HG03108 (cell line): ENCODE results near the gene MTR.
"Not testable (repeated sequence)": the region's sequence is repeated elsewhere in the genome, so short reads cannot be mapped to it uniquely, and the experiment has no call there.

Experiments used
- ATAC-seq: cut with Tn5 transposase; IDR thresholded peaks from one replicate; pipeline ENCODE4 v1.9.1; 2021; ENCODE audit warnings: moderate library complexity; ENCODE audit not compliant: unreplicated experiment

The MTR gene

DNA sequence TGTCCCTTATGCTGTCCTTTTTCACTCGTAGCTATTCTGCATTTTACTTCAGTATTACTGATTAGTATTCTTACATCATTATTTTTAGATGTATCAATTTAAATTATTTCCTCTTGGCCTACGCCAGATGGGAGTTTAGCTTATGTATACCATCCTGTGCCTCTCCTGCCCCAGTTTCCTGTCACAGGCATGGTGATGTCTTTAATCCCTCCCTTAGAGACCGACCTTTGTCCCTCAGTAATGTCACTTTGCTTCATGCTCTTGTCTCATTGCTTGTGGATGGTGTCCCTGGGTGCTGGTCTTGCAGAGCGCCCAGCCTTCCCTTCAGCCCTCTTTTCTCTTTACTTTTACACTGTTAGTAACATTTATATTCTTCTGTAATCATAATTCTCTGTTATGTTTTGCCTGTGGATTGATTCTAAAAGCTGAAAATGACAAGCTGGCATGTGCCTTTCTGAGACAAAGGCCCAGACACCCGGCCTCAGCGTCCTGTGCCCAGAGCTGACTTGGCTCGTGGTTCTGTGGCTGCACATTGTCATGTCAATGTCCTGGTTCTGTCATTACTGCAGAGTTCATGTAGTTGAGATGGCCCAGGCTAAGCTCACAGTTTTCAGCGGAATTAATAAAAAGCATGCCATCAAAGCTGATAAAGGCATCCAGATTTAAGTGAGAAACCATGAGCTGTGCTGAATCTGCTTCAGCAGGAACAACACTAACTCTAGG, 100.7 kb downstream of the MTR start:
- no peak for ATAC-seq

DNA sequence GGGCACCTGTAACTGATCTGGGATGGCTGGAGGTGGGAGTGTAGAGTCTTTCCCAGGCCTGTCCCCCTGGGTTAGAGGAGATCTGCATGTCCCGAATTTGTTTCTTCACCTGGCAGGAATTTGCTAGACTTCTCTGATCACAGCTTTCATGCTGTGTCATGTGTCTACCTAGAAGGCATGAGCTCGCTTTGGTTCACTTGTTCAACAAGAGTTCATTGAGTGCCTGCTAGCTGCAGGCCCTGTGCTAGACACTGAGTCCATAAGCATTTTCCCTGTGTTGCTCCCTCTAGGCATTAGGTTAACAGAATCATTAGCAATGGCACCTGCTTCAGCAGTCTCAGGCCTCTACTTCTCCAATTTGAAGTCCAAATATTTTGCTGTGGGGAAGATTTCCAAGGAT, 101.6 kb downstream of the MTR start:
- ATAC-seq, result no peak

DNA sequence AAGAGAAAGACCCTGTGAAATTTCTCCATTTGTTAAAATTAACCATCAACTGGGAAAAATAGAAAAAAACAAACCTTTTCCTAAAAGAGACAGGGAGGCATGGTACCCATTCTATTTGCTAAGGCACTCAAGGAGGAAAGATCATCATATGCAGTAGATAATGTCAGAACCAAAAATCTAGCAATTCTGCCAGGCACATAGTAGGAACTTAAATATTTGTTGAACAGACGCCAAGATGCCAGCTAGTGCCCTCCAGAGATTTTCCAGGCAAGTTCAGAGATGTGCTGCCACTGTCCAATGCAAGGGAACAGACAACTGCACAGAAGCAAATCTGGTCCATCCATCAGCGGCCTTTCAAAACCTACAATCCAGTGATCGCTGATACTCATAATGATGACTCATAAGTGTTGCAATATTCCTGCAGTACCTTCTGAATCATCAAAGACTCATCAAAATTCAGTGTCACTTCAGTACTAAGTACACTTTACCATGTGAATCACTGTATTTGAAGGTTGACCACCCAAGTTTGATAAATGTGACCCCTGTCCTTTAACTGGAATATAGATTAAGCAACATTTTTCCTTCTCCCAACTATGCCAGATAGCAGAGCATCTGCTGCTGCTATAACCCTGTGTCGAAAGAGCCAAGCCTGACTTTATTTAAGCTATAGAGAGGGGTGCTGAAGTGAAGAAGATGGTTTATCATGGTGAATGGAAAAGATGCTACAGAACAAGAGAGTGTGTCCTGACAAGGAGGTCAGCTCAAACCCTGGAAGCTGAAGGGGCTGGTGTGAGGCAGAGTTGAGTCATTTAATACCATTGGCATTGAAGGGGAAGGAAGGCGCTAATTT, 110.0 kb downstream of the MTR start:
- ATAC-seq, result no peak

DNA sequence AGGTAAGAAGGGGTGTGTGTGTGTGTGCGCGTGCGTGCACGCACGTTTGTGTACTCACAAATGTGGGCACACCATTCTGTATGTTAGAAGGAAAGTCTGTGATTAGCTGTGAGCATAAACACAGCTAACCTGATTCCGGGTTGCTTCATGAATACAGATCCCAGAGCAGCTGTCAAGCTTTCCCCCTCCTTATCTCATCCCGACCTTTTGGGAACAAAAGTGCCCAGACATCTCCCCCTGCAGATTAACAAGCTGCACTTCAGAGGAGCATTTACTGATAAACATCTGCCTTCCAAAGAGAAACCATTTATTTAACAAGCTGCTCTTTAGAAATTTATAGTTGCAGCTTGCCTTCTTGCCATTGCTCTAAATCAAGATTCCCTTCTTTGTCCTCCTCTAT, 112.1 kb downstream of the MTR start:
- no peak for ATAC-seq

DNA sequence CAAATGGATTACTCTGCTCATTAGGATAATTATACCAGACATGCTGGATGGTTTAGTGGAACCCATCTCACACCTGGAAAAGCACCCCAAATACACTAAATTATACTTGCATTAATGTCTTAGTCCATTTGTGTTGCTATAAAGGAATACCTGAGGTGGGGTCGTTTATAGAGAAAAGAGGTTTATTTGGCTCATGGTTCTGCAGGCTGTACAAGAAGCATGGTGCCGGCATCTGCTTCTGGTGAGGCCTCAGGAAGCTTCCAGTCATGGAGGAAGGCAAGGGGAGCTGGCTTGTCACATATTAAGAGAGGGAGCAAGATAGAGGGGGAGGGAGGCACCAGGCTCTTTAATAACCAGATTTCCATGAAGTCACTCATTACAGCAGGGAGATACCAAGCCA, 113.6 kb downstream of the MTR start:
- ATAC-seq, result no peak

DNA sequence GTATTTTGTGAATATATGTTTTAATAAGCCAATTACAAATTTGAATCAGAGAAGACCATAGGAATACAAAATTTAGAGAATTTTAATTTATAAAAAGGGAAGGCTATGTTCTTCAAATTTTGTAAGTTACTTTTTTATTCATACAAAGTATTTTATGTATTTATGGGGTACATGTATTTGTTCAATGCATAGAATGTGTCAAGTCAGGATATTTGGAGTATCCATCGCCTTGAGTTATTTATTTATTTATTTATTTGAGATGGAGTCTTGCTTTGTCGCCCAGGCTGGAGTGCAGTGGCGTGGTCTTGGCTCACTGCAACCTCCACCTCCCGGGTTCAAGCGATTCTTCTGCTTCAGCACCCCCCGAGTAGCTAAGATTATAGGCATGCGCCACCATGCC, 116.0 kb downstream of the MTR start:
- ATAC-seq, result not testable (repeated sequence)

DNA sequence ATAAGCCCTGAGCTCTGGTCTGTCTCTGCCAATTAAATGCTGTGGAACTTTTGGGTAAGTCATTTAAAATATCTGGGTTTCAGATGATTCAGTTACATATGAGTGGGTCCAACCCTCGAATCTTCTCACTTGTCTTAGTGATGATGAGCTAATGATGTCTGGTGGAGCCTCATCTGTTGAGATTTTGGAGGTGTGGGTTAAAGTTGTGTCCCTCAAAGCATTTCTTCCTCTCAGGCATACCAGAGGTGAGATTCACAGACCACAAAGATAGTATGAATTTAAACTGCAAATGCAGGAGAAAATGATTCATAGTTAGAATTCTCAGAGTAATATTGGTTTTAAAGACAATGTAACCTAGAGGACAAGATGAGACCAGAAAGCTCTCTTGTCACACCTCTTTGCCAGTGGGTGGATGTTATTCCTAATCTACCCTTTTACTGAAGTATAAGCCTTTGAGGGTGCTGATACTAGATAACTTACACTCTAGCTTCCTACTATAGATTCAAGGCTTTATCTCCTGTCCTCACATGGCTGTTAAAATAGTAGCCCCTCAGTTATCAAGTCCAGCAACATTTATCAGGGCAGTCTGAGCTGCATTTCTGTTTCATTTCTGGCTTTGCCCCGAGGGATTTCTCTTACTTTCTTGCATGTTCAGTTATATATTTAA, 118.4 kb downstream of the MTR start:
- ATAC-seq, result no peak

DNA sequence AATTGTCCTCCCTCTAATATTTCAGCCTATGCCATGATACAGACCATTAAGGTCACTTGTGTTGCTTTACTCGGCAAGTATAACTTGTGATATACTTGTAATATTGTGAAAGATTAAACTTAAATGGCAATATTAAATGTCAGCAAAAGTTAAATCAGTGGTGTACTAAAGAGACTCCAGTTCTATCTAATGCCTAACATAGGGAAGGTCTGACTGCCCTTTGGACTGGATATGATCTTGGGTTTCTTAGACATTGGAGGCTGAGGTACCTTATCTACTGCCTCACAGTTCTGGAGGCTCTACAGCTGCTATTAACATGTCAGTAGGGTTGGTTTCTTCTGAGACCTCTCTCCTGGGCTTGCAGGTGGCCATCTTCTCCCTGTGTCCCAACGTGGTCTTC, 119.3 kb downstream of the MTR start:
- ATAC-seq, result no peak

DNA sequence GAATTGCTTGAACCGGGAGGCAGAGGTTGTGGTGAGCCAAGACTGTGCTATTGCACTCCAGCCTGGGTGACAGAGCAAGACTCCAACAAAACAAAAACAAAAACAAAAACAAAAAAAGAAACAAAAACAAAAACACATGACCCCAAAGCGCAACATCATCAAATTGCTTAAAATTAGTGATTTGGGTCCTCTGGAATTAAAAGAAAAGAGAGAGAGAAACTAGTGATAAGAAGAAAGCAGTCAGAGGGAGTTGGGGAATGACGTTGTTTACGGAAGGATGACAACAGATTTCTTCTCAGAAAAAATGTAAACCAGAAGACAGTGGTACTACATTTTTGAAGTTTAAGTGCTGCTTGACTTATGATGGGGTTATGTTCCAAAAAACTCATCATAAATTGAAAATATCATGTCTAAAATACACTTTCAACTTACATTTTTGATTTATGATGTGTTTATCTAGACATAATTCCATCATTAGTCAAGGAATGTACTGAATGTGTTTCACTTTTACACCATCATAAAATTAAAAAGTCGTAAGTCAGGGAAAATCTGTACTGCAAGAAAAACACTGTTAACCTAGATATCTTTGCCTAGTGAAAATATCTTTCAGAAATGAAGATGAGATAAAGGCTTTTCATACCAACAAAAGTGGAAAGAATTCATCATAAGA, 121.2 kb downstream of the MTR start:
- ATAC-seq, result no peak

DNA sequence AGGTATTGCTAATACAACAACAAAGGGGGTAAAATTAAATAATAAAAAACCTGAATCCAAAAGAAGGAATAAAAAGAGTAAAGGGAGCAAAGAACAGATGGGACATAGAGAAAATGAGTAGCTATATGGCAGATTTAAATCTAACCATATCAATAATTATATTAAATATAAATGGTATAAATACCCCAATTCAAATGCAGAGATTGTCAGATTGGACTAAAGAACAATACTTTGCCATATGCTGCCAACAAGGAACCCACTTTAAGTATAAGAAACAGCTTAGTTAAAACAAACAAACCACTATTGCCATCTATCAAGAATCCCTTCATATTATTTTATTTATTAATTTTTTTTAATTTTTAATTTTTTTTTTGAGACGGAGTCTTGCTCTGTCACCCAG, 122.4 kb downstream of the MTR start:
- no peak for ATAC-seq

DNA sequence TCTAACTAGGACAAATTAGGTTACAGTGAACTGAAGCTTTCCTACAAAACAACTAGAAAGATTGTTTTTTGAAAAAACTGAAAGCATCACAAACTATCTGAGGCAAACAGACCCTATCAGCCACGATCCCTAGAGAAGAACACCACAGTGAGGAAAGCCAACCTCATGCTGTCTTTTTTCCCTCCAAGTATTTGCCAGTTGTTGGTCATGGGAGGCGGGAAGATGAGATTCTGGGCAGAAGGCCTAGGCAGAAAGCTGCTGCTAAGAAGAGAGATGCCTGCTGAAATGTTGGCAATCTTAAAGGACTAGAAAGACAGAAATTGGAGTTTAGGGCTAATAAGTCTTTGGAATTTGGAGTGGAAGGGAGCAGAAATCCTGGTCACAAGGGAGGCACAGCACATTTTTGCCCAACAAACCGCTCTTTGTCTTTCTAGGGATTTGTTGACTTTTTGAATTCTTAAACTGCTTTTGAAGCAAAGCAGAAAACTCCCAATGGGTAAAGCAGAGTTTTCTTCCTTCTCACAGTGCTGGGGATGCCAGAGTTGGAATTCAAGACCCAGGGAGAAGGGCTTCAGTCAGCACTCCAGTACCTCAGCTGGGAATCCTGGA, 125.3 kb downstream of the MTR start:
- no peak for ATAC-seq

DNA sequence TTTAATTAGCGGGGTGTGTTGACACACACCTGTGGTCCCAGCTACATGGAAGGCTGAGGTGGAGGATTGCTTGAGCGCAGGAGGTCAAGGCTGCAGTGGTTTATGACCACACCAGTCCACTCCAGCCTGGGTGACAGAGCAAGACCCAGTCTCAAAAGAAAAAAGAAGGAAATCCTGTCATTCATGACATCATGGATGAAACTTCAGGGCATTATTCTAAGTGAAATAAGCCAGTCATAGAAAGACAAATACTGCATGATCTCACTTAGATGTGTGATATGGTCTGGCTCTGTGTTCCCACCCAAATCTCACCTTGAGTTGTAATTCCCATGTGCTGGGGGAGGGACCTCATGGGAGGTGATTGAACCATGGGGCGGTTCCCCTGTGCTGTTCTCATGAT, 126.5 kb downstream of the MTR start:
- ATAC-seq, result no peak

DNA sequence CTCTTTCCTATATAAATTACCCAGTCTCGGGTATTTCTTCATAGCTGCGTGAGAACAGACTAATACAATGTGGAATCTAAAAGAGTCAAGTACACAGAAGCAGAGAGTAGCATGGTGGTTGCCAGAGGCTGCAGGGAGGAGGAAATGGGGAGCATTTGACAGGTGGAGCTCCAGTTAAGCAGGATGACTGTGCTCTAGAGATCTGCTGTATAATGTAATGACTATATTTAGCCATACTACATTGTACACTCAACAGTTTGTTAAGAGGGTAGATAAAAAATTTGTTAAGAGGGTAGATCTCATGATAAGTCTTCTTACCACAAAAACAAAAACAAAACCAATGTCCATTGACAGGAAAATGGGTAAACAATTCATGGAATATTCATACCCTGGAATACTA, 127.1 kb downstream of the MTR start:
- no peak for ATAC-seq

DNA sequence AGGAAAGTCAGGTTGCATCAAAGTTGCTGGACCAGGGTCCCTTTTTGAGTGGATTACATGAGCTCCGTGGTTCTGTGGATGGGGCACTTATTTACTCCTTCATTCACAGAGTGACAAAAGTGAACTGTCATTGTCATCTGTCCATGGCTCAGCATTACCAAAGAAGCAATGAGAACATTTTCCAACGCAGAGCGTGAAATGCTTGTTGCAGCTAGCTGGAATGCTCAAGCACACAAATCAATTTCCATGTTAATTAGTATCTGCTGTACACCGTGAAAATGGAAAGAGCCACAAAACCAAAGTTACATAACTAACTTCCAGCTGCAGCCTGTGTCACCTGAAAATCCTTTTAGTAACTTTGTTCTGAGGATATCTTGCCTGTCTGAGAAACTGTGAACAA, 130.3 kb downstream of the MTR start:
- no peak for ATAC-seq

DNA sequence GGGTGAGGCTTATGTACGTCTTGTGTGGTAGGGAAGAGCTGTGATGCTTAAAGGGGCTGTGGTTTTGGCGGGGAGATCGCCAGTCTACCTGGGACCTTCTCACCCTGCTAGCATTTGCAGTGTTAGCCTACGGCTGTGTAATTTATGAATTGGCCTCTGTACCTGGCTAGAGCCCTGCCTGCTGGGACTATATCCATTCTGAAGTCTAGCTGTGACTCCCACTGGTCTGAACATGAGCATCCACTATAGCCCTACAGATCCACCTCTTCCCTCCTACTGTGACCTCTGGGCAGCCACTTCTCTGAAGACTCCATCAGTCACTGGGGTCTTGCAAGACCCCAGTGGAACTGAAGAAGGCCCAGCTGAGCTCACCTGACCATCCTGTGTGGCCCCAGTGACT, 135.4 kb downstream of the MTR start:
- ATAC-seq, result no peak

DNA sequence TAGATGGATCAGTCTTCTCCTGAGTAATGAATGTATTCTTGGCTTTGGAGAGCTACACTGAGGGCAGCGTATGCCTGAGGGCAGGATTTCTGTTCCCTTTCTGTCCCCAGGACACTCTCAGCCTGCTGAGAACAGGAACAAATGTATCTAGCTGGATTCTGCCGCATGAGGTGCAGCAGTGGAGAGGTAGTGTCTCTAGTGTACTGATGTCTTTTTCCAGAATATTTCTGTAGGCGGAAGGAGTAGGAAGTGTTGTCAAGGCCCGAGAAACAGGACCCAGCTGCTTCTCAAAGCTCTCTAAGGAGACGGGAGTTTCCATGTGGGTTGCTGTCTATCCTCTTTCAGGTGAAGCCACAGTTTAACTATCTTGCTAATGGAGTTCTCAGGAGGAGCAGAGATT, 143.7 kb downstream of the MTR start:
- ATAC-seq, result no peak

DNA sequence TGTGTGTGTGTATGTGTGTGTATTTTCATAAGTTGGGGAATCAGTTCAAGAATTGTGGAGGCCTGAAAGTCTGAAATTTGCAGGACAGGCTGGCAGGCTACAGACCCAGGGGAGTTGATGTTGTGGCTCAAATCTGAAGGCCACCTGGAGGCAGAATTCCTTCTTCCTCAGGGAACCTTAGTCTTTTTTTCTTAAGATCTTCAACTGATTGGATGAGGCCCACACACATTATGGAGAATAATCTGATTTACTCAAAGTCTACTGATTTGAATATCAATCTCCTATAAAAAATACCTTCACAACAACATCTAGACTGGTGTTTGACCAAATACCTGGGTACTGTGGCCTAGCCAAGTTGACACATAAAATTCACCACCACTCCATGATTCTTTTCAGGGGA, 147.3 kb downstream of the MTR start:
- no peak for ATAC-seq

DNA sequence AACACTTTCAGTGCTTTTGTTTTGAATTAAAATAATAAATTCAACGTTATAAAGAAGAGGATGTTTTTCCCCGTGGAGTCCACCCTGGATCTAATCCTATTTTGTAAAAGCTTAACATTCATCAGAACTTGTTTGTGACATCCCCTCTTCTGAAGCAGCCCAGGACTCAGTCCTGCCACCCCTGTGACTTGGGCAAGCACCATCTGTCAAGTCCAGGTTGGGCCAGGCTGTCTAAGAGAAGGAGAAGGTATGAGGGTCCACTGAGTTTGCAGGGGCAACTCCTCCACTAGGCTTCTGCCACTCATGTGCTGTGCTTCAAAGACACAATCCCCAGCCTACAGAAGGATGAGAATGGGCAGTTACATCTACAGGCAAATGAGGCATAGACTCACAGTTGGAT, 149.5 kb downstream of the MTR start:
- ATAC-seq, result no peak

DNA sequence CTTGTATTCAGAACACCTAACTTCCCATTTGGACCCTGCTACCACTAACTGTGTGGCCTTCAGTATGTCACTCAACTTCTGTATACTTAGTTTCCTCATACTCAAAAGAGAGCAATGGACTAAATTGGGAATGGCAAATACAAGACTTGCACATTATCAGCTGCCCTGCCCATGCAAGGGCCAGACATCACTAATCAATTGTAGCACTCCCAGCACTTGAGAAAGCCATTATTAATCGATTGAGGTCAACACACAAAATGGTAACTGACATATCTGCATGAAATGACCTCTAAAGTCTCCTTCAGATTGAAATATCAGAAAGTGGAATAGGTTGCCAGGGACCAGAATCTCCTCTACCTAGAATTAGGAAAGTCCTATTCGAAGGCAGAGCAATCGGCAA, 149.9 kb downstream of the MTR start:
- ATAC-seq, result no peak

DNA sequence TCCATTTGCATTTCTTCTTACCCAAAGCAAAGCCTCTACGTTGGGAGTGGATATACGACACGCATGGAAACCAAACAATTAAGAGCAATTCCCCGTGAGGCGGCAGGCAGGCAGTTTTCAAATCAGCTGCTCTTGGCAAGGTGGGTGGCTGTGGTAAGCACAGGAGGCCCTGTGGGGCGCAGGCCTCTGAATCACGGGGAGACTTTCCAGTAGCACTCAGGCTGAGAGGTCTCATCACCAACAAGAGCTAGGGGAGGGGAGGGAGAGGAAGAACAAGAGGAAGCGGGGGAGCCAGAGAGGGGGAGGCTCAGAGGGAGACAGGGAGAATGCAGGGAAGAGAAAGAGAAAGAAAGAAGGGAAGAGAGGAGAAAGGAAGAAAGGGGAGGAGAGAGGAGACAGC, 152.7 kb downstream of the MTR start:
- no peak for ATAC-seq

DNA sequence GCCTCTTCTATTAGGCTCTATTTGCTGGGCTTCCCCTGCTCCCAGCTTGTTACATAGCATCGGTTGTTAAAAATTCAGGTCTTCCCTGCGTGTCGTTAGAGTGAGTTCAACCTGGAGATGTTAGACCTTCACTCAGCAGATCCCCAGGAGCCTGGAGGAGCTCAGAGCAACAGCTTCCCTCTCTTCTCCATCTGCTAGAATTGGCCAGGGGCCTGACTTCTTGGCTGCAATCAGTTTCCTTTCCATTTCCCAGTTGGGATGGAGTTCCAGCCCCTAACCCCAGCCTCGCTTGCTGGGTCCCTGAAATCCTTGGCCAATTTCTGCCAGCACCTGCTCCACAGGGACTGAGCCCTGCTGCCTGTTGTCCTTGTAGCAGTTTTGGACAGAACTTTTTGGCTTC, 153.3 kb downstream of the MTR start:
- ATAC-seq, result no peak
